ENCODE data around the gene LITAF. TPM values are rescaled to one million over a fixed set of nuclear protein-coding genes. Genes with fewer than 3 reads are reported as not detected.
"Not testable (repeated sequence)": the region's sequence is repeated elsewhere in the genome, so short reads cannot be mapped to it uniquely, and the experiment has no call there.

Gene LITAF
- total and polyA plus RNA-seq, 2 experiments from 2014 or later: 83.2 to 150 TPM

DNA sequence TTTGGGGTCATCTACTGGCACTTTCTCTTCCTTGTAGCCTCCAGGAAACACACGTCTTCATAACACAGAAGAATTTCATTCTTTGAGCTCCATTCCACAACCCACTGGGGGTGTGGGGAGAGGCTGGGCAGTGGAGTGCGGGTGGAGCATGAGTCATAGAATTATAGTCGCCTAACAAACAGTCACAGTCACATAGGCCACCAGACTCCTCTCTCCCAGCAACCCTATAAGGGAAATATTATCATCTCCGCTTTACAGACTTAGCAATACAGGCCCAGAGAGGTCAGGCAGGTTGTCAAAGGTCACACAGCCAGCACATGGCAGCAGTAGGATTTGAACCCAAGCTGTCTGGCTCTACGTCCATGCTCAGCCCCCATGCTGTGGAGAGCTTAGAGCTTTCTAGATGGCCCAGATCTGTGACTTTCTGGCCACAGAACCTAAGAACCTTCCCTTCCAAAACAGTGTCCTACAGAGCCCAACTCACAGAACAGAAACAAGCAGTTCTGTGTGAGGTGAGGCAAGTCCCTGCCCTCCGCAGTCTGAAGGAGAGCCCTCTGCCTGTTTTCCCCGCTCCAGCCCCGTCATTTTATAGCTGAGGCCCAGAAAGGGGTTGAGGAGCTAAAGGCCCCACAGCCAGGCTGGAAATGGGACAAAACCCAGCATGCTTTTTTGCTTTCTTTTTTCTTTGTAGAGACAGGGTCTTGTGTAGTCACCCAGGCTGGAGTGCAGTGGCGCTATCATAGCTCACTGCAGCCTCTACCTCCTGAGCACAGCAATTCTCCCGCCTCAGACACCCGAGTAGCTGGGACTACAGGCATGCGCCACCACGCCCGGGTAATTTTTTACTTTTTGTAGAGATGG lies 10.7 kb upstream of the LITAF start:
- no peaks in the 10 kb centered on the region for H4K20me1 ChIP-seq (ENCODE audit: insufficient read depth)
- H3K27ac ChIP-seq: no peak overlapping the region
- H3K9me3 ChIP-seq (ENCODE audit: low read depth): no peaks in the 10 kb centered on the region
- no peaks in the 10 kb centered on the region for H3K9me2 ChIP-seq (ENCODE audit: insufficient read depth)
- no peaks in the 10 kb centered on the region for H3K36me3 ChIP-seq (ENCODE audit: low read depth)
- no peaks in the 10 kb centered on the region for H3K79me2 ChIP-seq (ENCODE audit: insufficient read depth)
- no peak overlapping the region for H3K4me2 ChIP-seq (ENCODE audit: unreplicated experiment)
- in situ Hi-C loops (cut with MboI): no loop called here
- peak; percentile 50 for DNase-seq
- no peaks in the 10 kb centered on the region for H3K27me3 ChIP-seq (replicated peaks; ENCODE audit: insufficient read depth)
- H3F3A ChIP-seq (ENCODE audit: insufficient read depth): 0 out of 2 replicates have a peak, but pooled peaks cover 5% of the 10 kb centered on the region
- WGBS, 2 experiments (ENCODE audit: low coverage in 1 of 2, low lambda C conversion rate in 2 of 2, missing lambda C conversion rate in 2 of 2): 69 to 73% methylated on average over 14 of the region's 14 CpGs
- TF ChIP-seq EZH2 (IDR thresholded peaks at IDR 0.05; ENCODE audit: insufficient read depth, poor library complexity, severe bottlenecking) (no peak), EZH2phosphoT487 (IDR thresholded peaks at IDR 0.05; ENCODE audit: insufficient read depth, low read depth) (no peak)
- H2AFZ ChIP-seq: no peak overlapping the region
- no peak overlapping the region for H3K4me3 ChIP-seq
- H3K9ac ChIP-seq: no peak overlapping the region
- H3K4me1 ChIP-seq (ENCODE audit: insufficient read depth): peaks cover 12% of the 10 kb centered on the region

DNA sequence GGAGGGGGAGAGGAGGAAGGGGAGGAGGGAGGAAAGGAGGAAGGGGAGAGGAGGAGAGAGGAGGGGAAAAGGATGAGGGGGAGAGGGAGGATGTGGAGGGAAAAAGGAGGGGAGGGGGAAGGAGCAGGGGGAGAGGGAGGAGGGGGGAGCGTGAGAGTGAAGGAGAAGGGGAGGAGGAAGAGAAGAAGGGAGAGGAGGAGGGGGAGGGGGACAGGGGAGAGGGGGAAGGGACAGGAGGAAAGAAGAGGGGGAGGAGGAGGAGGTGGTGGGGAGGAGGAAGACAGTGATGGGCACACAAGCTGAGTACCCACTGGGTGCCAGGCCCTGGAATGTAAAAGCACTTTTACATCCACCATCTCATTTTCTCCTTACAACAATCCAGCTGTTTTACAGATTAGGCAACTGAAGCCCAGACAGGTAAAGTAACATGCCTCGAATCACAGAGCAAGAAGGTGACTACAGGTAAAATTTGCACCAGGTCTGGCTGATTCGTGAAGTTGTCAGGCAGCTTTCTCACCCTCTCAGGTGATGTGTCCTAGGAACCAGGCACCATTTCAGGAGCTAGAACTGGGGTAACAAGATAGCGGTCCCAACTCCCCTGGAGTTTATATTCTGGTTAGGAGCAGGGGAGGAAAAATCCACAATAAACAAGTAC lies 10.0 kb upstream of the LITAF start:
- Histone ChIP-seq H3K9me2 (ENCODE audit: insufficient read depth) (no peaks in the 10 kb centered on the region), H3F3A (ENCODE audit: insufficient read depth) (0 out of 2 replicates have a peak, but pooled peaks cover 5% of the 10 kb centered on the region), H3K9me3 (ENCODE audit: low read depth) (no peaks in the 10 kb centered on the region), H3K27ac (no peak overlapping the region), H3K4me2 (ENCODE audit: unreplicated experiment) (no peak overlapping the region), H3K4me3 (no peak overlapping the region), H3K79me2 (ENCODE audit: insufficient read depth) (no peaks in the 10 kb centered on the region), H2AFZ (no peak overlapping the region), H3K36me3 (ENCODE audit: low read depth) (no peaks in the 10 kb centered on the region), H4K20me1 (ENCODE audit: insufficient read depth) (no peaks in the 10 kb centered on the region), H3K27me3 (replicated peaks; ENCODE audit: insufficient read depth) (no peaks in the 10 kb centered on the region), H3K4me1 (ENCODE audit: insufficient read depth) (peaks cover 12% of the 10 kb centered on the region), H3K9ac (no peak overlapping the region)
- in situ Hi-C loops (cut with MboI): no loop called here
- no peak for DNase-seq
- no peak for TF ChIP-seq EZH2 (IDR thresholded peaks at IDR 0.05; ENCODE audit: insufficient read depth, poor library complexity, severe bottlenecking)
- 94 to 97% methylated on average over 4 of the region's 4 CpGs for WGBS, 2 experiments (ENCODE audit: low coverage in 1 of 2, low lambda C conversion rate in 2 of 2, missing lambda C conversion rate in 2 of 2)

DNA sequence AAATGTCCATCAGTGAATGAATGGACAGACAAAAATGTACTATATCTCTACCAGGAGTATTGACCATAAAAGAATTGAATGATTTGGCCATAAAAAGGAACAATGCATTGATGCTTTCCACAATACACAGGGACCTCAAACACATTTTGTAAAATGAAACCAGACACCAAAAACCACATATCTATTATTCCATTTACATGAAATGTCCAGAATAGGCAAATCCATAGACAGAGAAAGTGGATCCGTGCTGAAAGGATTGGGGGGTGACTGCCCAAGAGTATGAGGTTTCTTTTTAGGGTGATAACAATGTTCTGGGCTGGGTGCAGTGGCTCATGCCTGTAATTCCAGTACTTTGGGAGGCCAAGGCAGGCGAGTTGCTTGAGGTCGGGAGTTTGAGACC lies 6.9 kb upstream of the LITAF start:
- Histone ChIP-seq H3K79me2 (ENCODE audit: insufficient read depth) (no peaks in the 10 kb centered on the region), H3K4me1 (ENCODE audit: insufficient read depth) (peaks cover 12% of the 10 kb centered on the region), H3K9me2 (ENCODE audit: insufficient read depth) (no peaks in the 10 kb centered on the region), H3F3A (ENCODE audit: insufficient read depth) (0 out of 2 replicates have a peak, but pooled peaks cover 5% of the 10 kb centered on the region), H3K36me3 (ENCODE audit: low read depth) (no peaks in the 10 kb centered on the region), H2AFZ (no peak overlapping the region), H3K9ac (no peak overlapping the region), H4K20me1 (ENCODE audit: insufficient read depth) (no peaks in the 10 kb centered on the region), H3K4me3 (no peak overlapping the region), H3K27ac (no peak overlapping the region), H3K4me2 (ENCODE audit: unreplicated experiment) (no peak overlapping the region), H3K27me3 (replicated peaks; ENCODE audit: insufficient read depth) (no peaks in the 10 kb centered on the region), H3K9me3 (ENCODE audit: low read depth) (no peaks in the 10 kb centered on the region)
- TF ChIP-seq EZH2 (IDR thresholded peaks at IDR 0.05; ENCODE audit: insufficient read depth, poor library complexity, severe bottlenecking): no peak
- no peak for TF ChIP-seq EZH2phosphoT487 (IDR thresholded peaks at IDR 0.05; ENCODE audit: insufficient read depth, low read depth)
- DNase-seq: no peak
- WGBS, 2 experiments (ENCODE audit: low coverage in 1 of 2, low lambda C conversion rate in 2 of 2, missing lambda C conversion rate in 2 of 2): 74 to 76% methylated on average over 3 of the region's 3 CpGs
- in situ Hi-C loops (cut with MboI): no loop called here

DNA sequence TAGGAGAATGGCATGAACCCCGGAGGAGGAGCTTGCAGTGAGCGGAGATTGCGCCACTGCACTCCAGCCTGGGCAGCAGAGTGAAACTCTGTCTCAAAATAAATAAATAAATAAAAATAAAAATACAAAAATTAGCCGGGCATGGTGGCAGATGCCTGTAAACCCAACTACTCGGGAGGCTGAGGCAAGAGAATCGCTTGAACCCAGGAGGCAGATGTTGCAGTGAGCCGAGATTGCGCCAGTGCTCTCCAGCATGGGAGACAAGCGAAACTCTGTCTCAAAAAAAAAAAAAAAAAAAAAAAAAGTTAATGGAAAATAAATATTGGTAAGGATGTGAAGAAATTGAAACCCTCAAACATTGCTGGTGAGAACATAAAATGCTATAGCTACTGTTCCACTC lies 6.4 kb upstream of the LITAF start:
- H4K20me1 ChIP-seq (ENCODE audit: insufficient read depth); DNase-seq; H3K79me2 ChIP-seq (ENCODE audit: insufficient read depth); H3K36me3 ChIP-seq (ENCODE audit: low read depth); in situ Hi-C loops (cut with MboI); H3K4me3 ChIP-seq; H3K9ac ChIP-seq; H3K27me3 ChIP-seq (replicated peaks; ENCODE audit: insufficient read depth); H3K4me2 ChIP-seq (ENCODE audit: unreplicated experiment); H3K9me3 ChIP-seq (ENCODE audit: low read depth); H3F3A ChIP-seq (ENCODE audit: insufficient read depth); H3K27ac ChIP-seq; H3K9me2 ChIP-seq (ENCODE audit: insufficient read depth); H2AFZ ChIP-seq: not testable (repeated sequence)
- peaks cover 12% of the 10 kb centered on the region for H3K4me1 ChIP-seq (ENCODE audit: insufficient read depth)
- WGBS, 2 experiments (ENCODE audit: low coverage in 1 of 2, low lambda C conversion rate in 2 of 2, missing lambda C conversion rate in 2 of 2): 97 to 98% methylated on average over 7 to 9 of the region's 9 CpGs

DNA sequence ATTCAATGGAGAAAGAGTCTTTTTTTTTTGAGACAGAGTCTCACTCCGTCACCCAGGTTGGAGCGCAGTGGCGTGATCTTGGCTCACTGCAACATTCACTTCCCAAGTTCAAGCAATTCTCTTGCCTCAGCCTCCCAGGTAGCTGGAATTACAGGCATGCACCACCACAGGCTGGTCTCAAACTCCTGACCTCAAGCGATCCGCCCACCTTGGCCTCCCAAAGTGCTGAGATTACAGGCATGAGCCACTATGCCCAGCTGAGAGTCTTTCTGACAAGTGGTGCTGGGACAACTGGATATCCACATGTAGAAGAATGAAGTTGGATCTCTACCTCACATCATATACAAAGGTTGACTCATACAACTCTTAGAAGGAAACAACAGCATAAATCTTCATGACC lies 4.9 kb upstream of the LITAF start:
- peaks cover 10% of the 10 kb centered on the region; the same call in 1 of the 2 replicates for H3K79me2 ChIP-seq (ENCODE audit: insufficient read depth)
- H3K9ac ChIP-seq; DNase-seq; H3K4me3 ChIP-seq; H3F3A ChIP-seq (ENCODE audit: insufficient read depth); H3K9me3 ChIP-seq (ENCODE audit: low read depth); H3K4me1 ChIP-seq (ENCODE audit: insufficient read depth); H3K27me3 ChIP-seq (replicated peaks; ENCODE audit: insufficient read depth); H3K27ac ChIP-seq; H3K9me2 ChIP-seq (ENCODE audit: insufficient read depth); in situ Hi-C loops (cut with MboI); H2AFZ ChIP-seq; H3K4me2 ChIP-seq (ENCODE audit: unreplicated experiment); H3K36me3 ChIP-seq (ENCODE audit: low read depth); H4K20me1 ChIP-seq (ENCODE audit: insufficient read depth): not testable (repeated sequence)
- 75 to 89% methylated on average over 5 of the region's 5 CpGs for WGBS, 2 experiments (ENCODE audit: low coverage in 1 of 2, low lambda C conversion rate in 2 of 2, missing lambda C conversion rate in 2 of 2)
